ENCODE measurements around the gene LDB2. TPM values are rescaled to one million over a fixed set of nuclear protein-coding genes. Genes with fewer than 3 reads are reported as not detected.
A peak's percentile ranks its signal among the peaks of the same experiment; 100 is the strongest.

LDB2 gene
- total RNA-seq, 1 experiment from 2014 or later, result 18.7 TPM

DNA sequence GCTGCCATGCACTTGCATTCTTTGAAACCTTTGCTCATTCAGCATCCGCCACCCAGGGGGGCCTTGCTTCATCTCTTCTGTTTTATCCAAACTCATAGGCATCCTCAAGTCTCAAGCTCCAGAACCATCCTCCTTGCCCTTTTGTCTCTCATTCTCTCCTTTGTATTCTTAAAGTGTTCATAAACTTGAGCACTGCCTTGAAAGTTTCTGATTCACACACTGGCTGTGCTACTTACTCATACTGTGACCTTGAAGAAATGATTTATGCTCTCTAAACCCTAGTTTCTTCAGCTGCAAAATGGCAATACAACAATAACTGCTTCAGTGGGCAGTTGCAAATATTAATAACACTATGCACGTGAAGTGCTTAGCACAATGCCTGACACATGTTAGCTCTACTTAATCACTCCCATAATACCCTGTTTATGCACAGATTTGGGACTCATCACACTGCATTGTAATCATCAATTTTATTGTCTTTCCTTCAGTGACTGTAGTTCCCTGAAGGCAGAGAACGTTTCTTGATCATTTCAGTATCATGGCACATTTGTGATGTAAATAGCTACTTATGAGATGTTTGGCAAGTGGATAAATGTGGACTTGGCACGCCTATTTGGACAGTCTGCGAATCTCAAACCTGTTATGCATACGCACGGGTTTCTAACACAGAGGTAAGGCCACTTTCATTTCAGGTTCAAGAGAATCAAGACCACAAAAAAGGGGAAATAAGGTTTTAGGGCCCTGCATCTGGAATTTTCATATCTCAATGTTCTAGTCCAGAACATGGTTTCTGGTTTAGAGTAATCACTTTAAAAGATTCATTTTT is 291.0 kb downstream of the LDB2 start:
- Histone ChIP-seq H3K36me3 (no peaks in the 10 kb centered on the region), H3K27me3 (no peaks in the 10 kb centered on the region), H3K4me3 (no peak overlapping the region), H3K9me3 (no peaks in the 10 kb centered on the region)
- no peak for DNase-seq

DNA sequence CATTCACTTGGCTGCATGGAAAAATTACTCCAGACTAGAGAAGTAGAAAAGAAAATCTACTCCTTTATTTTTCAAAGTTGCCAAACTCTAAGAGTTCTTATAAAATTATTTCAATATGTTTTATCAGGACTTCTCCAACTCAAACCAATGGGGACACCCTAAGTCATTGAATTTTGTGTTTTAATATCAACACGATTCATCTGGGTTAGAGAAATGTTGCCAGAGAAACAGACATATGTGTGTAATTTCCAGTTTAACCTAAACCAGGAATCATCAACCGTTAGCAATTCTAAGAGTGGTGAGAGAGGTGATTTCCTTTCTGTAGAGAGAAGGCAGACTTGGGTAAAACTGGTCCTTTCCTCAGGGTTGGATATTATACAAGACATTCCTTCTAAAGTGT is 291.8 kb downstream of the LDB2 start:
- H3K27me3 ChIP-seq, result no peaks in the 10 kb centered on the region
- no peaks in the 10 kb centered on the region for H3K9me3 ChIP-seq
- H3K4me3 ChIP-seq, result no peak overlapping the region
- DNase-seq, result no peak
- H3K36me3 ChIP-seq, result no peaks in the 10 kb centered on the region

DNA sequence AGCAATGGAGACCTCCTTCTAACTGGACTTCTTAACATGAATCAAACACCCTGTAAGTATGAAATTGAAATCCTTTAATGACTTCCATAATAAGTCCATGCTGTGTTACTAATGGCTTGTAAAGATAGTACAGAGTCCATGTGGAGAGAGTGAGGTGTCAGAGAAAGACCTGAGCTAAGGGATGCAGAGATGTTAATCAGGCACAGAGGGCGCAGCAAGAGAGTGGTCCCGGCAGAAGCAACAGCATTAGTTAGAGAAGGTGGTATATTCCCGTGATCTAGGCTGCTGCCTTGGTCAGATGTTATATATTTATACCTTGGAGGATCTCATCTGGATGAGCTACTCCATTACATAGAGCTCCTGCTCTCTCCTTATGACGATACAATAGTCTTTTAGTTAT is 295.3 kb downstream of the LDB2 start:
- H3K27me3 ChIP-seq, result no peaks in the 10 kb centered on the region
- no peaks in the 10 kb centered on the region for H3K36me3 ChIP-seq
- DNase-seq, result no peak
- no peak overlapping the region for H3K4me3 ChIP-seq
- no peaks in the 10 kb centered on the region for H3K9me3 ChIP-seq

DNA sequence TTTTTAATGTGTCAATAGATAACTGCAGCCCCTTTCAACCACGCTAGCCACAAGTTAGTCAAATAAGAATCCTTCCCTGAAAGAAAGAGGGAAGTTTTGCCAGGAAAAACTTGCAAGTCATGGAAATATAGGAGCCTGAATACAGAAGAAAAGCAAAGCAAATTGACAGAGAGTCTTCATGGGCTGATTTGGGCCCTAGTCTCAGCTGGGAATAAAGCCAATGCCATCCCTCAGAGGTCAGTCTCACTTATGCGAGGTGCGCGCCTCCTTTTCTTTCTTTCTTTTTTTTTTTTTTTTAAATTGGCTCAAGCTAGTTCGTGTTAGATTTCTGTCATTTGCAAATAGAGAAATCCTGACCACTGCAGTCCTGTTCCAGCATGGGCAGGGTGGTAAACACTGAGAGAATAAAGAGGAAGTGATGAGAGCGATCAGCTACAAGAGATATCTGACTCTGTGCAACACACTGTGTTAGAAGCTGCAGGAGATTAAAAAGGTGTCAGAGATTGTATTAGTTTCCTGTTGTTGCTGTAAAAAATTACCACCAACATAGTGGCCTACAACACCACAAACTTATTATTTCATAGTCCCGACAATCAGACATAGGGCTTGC is 299.7 kb downstream of the LDB2 start:
- H3K36me3 ChIP-seq, result no peaks in the 10 kb centered on the region
- H3K9me3 ChIP-seq, result no peaks in the 10 kb centered on the region
- no peak overlapping the region for H3K4me3 ChIP-seq
- no peak for DNase-seq
- no peaks in the 10 kb centered on the region for H3K27me3 ChIP-seq

DNA sequence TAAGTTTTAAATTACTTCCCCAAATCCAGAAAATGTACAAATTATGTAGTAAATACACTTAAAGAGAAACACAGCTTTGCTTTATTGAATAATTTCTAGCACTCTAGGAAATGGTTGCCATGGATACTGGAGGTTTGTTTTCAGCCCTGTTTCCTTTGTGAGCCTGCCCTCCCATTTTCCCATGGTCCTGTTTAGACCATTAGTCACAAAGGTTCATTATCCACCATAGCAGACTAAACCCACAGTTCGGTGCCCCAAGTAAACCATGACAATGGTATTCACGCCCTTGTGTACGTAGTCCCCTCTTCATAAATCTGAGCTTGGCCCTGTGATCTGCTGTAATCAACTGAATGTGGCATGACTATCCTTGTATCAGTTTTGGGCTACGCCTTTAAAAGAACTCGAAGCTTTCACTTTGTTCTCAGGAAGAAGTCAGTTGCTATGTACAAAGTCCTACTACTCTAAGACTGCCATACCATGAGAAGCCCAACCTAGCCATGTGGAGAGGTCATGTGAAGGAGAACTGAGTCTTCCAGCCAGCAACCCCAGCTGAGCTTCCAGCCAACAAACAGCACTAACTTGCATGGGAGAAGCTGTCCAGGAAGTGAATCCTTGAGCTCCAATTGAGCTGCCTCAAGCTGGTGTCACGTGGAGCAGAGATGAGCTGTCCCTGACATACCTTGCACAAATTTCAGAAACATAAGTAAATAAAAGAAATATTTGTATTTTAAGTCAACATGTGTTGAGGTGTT is 300.4 kb downstream of the LDB2 start:
- Histone ChIP-seq H3K27me3 (no peaks in the 10 kb centered on the region), H3K4me3 (no peak overlapping the region), H3K36me3 (no peaks in the 10 kb centered on the region), H3K9me3 (no peaks in the 10 kb centered on the region)
- peak; percentile 39 for DNase-seq

DNA sequence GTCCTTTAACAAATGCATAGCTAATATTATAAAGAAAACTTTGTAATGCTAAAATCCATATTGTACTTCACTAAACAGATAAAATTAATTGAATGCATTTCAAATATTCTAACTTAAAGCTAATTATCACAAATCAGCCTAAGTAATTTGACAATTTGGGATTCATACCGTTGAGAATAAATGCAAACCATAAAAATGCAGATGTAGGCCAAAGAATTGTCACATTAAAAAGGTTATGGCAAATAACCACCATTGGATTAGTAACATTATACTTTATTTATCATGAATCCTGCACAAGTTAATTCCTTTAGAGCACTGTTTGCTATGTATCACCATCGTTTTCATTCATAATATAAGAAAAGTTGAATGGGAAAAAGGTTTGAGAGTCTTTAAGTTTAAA is 301.0 kb downstream of the LDB2 start:
- Histone ChIP-seq H3K9me3 (no peaks in the 10 kb centered on the region), H3K4me3 (no peak overlapping the region), H3K36me3 (peaks cover 3% of the 10 kb centered on the region; the same call in 1 of the 2 replicates), H3K27me3 (no peaks in the 10 kb centered on the region)
- DNase-seq, result no peak

DNA sequence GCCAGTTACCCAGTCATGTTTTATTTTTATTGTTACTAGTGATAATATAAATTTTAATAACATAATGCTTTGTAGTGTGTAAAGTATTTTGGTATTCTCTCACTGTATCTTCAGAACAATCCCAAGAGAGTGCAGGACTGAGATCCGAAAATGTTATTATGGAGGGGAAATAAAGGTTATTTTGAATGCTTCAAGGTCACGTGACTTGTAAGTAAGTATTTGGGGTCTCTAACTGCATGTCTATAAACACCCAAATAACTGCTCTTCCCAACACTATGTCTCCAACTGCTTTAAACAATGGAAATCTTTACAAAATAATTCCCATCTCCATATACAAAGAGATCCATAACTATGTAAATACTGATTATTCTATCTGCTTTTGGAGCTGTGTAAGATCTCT is 302.2 kb downstream of the LDB2 start:
- H3K27me3 ChIP-seq, result no peaks in the 10 kb centered on the region
- no peak overlapping the region for H3K4me3 ChIP-seq
- H3K9me3 ChIP-seq, result no peaks in the 10 kb centered on the region
- DNase-seq, result no peak
- peaks cover 3% of the 10 kb centered on the region; the same call in 1 of the 2 replicates for H3K36me3 ChIP-seq

DNA sequence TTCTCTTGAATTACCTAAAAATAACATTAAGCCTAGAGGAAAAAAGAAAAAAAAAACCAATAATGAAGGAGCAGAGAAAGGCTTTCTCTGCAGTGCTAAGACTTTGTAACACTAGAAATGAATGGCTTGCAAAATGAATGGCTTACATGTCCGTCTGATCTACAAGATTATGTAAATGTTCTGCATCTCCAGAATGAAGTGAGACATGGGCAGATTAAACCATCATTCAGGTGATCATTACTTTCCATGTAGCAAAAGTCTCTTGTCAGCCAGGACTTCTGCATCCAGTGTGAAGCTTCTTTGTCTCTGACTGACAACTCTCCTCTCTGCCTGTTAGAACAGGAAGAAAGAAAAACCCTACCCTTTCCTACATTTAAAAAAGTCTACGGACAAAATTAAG is 304.3 kb downstream of the LDB2 start:
- peaks cover 3% of the 10 kb centered on the region; the same call in 1 of the 2 replicates for H3K36me3 ChIP-seq
- H3K27me3 ChIP-seq, result no peaks in the 10 kb centered on the region
- no peak for DNase-seq
- no peak overlapping the region for H3K4me3 ChIP-seq
- H3K9me3 ChIP-seq, result no peaks in the 10 kb centered on the region

DNA sequence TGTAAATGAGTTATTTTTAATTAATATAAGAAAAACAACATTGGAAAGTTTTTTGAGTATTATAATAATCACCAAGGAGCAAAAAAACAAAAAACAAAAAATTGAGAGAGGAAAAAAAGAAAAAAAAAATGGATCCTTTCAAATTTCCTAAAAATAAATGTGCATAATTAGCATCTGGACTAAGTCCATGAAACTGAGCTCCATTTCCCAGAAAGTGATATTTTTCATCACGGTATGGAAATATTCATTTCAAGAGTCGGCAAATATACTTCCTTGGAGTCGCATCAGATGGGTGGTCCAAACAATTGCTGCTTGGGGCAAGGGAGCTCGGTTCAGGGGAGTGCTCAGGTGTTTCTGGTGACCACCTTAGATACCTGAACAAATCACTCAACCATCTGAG is 305.1 kb downstream of the LDB2 start:
- no peak for DNase-seq
- Histone ChIP-seq H3K4me3 (no peak overlapping the region), H3K9me3 (no peaks in the 10 kb centered on the region)

DNA sequence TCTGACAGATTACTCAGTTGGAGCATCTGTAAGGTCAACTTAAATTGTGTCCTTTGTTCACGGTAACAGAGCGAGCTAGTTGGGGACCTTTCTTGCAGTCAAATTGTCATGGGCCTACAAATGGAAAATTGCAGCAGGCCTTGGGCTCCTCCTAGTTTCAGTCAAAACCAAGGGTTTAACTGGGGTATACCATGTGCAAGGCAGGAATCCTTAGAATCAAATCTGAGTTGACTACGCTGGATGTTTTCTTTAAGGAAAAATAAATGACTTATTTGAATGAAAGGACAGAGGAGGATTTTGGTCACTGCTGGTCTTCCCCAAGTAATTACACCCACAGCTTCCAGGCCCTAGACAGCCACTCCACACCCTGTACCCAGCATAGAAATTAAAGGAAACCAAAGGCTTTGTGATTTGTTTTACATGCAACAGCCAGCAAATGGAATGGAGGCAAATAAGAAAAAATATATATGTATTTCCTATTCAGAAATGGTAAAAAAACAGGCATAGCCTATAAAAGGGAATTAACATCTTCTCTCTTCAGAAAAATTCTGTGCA is 307.1 kb downstream of the LDB2 start:
- H3K4me3 ChIP-seq, result no peak overlapping the region
- no peak for DNase-seq
- no peaks in the 10 kb centered on the region for H3K27me3 ChIP-seq
- no peaks in the 10 kb centered on the region for H3K9me3 ChIP-seq
- peaks cover 7% of the 10 kb centered on the region for H3K36me3 ChIP-seq

More for the DNA sequence above, 305.1 kb downstream of the LDB2 start:
- no peaks in the 10 kb centered on the region for H3K27me3 ChIP-seq
- peaks cover 3% of the 10 kb centered on the region; the same call in 1 of the 2 replicates for H3K36me3 ChIP-seq

DNA sequence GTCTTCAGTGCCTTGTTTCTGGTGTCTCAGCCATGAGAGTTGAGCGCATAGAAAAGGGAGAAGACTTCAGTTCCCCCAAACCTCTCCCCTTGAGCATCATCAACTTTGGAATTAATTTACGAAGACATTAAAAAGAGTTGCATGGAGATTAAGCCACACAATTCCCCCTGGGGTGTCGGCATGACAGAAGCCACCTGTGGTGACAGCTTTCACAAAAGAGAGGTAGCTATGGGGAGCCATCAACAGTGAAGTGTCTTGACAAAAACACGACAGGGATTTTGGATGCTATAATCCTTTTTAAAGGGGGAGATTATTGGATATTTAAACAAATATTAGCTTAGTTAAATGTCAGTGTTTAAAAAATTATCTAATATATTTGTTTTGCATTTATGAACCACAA is 307.6 kb downstream of the LDB2 start:
- H3K9me3 ChIP-seq, result no peaks in the 10 kb centered on the region
- H3K36me3 ChIP-seq, result peaks cover 7% of the 10 kb centered on the region
- H3K4me3 ChIP-seq, result no peak overlapping the region
- no peaks in the 10 kb centered on the region for H3K27me3 ChIP-seq
- no peak for DNase-seq

DNA sequence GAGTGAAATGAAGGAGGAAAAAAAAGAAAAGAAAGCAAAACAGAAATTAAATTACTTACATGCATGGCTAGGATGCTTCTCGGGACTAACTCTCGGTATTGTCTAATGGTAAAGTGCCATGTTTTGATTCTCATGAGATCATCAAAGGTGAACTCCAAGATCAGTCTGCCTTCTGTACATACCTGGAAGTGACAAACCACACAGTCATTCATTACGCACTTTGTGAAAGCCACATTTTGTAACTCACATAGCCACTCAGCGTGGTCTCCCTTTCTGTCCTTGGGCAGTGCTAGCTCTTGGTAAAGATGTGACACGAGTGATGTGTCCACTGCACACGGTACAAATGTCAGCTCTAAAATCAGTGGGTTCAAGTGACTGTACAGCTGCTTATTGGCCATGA is 309.8 kb downstream of the LDB2 start:
- Histone ChIP-seq H3K4me3 (no peak overlapping the region), H3K27me3 (no peaks in the 10 kb centered on the region), H3K36me3 (peaks cover 7% of the 10 kb centered on the region), H3K9me3 (no peaks in the 10 kb centered on the region)
- DNase-seq, result no peak

DNA sequence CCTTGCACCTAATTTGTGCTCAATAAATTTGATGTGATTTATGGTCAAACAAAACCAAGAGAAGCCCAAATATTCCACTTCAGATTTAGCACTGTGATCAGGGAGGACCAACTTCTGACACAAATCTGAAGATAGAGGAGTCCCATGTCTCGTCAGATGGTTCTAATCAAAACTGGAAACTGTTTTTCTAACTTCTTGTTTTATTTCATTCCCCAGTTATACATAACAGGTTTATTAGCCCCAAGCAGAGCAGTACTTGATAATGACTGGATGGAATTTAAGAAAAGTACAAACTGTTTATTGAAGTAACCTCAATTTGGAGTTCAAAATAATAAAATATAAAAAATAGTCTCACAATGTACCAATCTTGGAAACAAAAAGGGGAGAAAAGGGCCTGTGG is 310.3 kb downstream of the LDB2 start:
- H3K4me3 ChIP-seq, result no peak overlapping the region
- H3K9me3 ChIP-seq, result no peaks in the 10 kb centered on the region
- H3K27me3 ChIP-seq, result no peaks in the 10 kb centered on the region
- H3K36me3 ChIP-seq, result peaks cover 7% of the 10 kb centered on the region
- DNase-seq, result no peak

DNA sequence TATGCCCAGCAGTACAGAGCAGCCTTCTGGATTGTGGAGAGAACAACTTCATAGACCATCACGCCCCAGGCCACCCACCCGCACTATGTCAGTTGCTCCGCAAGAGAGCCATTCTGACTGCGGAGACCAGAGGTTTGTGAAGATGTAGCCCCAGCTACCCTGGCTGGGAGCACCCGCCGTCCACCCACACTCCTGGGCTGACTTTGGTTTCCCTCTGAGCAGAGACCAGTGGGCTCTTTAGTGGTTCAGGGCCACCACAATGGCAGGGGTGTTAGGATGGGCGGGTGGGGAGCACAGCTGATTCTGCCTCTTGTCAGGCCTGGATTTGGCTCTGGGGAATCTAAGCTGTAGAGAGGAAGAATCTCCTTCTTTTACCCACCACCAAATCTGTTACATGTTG is 313.4 kb downstream of the LDB2 start:
- no peak overlapping the region for H3K4me3 ChIP-seq
- H3K9me3 ChIP-seq, result no peaks in the 10 kb centered on the region
- H3K36me3 ChIP-seq, result peaks cover 4% of the 10 kb centered on the region; the same call in 1 of the 2 replicates
- H3K27me3 ChIP-seq, result no peaks in the 10 kb centered on the region
- DNase-seq, result no peak

DNA sequence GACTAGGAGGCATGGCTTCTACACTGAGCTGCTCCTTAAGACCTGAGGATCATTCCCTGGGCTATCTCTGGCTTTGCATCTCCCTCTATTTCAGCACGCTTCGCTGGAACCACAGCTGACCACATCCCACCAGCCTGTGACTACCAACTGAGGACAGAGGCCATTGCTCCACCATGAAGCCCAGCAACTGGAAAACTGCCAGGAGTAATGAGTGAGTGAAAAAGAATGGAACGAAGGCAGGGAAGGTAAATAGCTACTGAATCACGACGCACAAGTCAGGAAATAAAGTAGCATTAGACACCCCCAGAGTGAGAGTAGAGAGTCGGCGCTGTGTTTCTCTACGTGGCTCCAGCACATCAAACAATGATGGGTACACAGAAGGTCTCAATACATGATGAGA is 314.7 kb downstream of the LDB2 start:
- no peaks in the 10 kb centered on the region for H3K9me3 ChIP-seq
- no peak for DNase-seq

DNA sequence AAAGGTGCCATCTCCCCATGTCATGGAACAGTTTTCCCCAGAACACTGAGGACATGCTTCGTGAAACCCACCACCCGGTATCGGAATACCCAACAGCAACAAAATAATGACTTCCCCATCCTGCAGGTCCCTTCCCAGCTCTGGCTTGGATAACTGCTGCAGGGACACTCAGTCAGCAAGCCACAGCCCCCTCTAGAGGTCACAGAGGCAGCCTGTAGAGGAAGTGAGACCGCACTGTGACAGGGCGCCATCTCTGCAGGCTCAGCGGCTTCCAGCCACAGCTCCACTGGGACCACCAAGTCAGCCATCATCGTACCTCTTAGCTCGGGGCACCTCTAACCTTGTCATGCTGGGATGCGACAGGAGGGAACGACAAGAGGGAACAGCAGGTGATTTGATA is 315.9 kb downstream of the LDB2 start:
- Histone ChIP-seq H3K27me3 (no peaks in the 10 kb centered on the region), H3K36me3 (no peaks in the 10 kb centered on the region), H3K4me3 (no peak overlapping the region), H3K9me3 (no peaks in the 10 kb centered on the region)
- no peak for DNase-seq

More for the DNA sequence above, 314.7 kb downstream of the LDB2 start:
- Histone ChIP-seq H3K4me3 (no peak overlapping the region), H3K36me3 (peaks cover 4% of the 10 kb centered on the region; the same call in 1 of the 2 replicates), H3K27me3 (no peaks in the 10 kb centered on the region)

DNA sequence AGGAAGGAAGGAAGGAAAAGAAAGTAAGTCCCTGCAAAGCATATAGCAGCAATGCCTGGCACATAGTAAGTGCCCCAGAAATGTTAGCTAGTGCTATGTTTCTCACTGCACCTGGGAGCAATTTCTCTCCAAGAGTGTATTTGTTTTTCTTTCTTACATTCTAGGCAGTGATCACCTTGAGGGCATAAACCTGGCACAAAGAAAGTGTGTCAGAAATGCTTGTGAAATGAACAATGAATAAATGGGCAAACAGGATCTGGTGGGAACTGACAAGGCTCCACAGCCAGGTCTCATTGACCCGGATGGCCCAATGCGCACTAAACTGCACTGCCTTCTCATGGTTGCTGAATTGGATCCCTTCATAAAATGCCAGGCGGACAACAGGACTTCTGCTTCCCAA is 316.4 kb downstream of the LDB2 start:
- Histone ChIP-seq H3K4me3 (no peak overlapping the region), H3K36me3 (no peaks in the 10 kb centered on the region), H3K9me3 (no peaks in the 10 kb centered on the region), H3K27me3 (no peaks in the 10 kb centered on the region)
- no peak for DNase-seq
